ENCODE data around the gene SPOCD1.

DNA sequence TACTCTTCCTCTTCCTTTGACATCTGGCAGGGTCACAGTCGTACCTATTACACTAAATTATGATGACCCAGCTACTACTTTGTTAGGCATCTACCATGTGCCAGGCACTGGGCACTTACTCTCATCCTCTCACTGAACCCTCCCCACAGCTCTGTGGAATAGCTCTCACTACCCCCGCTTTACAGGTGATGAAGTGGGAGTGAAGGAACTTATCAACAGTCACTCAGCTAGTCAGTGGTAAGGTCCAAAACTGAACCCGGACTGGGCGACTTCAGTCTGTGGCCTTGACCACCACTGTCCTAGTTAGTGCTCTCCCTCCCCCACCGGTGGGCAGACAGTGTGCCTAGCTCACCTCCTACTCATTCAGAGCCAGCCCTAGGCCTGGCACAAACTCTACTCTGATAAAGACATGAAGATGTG lies 64.0 kb downstream of the SPOCD1 start:
- TF ChIP-seq, protein P1, sequence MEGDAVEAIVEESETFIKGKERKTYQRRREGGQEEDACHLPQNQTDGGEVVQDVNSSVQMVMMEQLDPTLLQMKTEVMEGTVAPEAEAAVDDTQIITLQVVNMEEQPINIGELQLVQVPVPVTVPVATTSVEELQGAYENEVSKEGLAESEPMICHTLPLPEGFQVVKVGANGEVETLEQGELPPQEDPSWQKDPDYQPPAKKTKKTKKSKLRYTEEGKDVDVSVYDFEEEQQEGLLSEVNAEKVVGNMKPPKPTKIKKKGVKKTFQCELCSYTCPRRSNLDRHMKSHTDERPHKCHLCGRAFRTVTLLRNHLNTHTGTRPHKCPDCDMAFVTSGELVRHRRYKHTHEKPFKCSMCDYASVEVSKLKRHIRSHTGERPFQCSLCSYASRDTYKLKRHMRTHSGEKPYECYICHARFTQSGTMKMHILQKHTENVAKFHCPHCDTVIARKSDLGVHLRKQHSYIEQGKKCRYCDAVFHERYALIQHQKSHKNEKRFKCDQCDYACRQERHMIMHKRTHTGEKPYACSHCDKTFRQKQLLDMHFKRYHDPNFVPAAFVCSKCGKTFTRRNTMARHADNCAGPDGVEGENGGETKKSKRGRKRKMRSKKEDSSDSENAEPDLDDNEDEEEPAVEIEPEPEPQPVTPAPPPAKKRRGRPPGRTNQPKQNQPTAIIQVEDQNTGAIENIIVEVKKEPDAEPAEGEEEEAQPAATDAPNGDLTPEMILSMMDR (IDR thresholded peaks at IDR 0.05), result no peak
- TF ChIP-seq EP300 (IDR thresholded peaks at IDR 0.05) (no peak), POLR2A (IDR thresholded peaks at IDR 0.05) (no peak)

All from ovary (tissue), 3 donors.